C4-2B (cell line): ENCODE data around the gene KISS1.
"Not testable (repeated sequence)": the region's sequence is repeated elsewhere in the genome, so short reads cannot be mapped to it uniquely, and the experiment has no call there.

ENCODE experiments used
- H3K27ac ChIP-seq: fragments of 450-650 bp; 2 replicates; pipeline ENCODE4 v1.5.1; 2017
- CTCF ChIP-seq: fragments of 450-650 bp; conservative IDR thresholded peaks from 2 replicates; pipeline ENCODE4 v1.5.1; 2017; ENCODE audit warnings: mild to moderate bottlenecking
- ZFX ChIP-seq: fragments of 450-650 bp; IDR thresholded peaks from 2 replicates; pipeline ENCODE4 v1.6.1; 2017

Gene KISS1

GRCh38 chr1:204196068-204196795, at the start of gene KISS1:
TSS of gene KISS1 (minus strand) at chr1:204196491. CDS start at chr1:204192876, 3,615 bp downstream.
- no peak within 1 kb of the TSS for H3K27ac ChIP-seq
- TF ChIP-seq CTCF (no peak), ZFX (no peak)

- H3K27ac ChIP-seq, result no peak overlapping the region
- TF ChIP-seq CTCF (no peak), ZFX (no peak)
Measured at GRCh38 chr1:204242920-204243319, 46.6 kb upstream of the KISS1 start.

GRCh38 chr1:204241914-204242313, 45.6 kb upstream of the KISS1 start:
- no peak for TF ChIP-seq ZFX
- no peak for TF ChIP-seq CTCF

GRCh38 chr1:204241050-204241449, 44.8 kb upstream of the KISS1 start:
- no peak overlapping the region for H3K27ac ChIP-seq
- TF ChIP-seq ZFX (no peak), CTCF (no peak)

More at GRCh38 chr1:204241914-204242313, 45.6 kb upstream of the KISS1 start:
- H3K27ac ChIP-seq, result no peak overlapping the region

GRCh38 chr1:204240233-204240632, 43.9 kb upstream of the KISS1 start:
- no peak overlapping the region for H3K27ac ChIP-seq
- TF ChIP-seq CTCF (no peak), ZFX (no peak)

GRCh38 chr1:204239401-204239800, 43.1 kb upstream of the KISS1 start:
- not testable (repeated sequence) for H3K27ac ChIP-seq

- not testable (repeated sequence) for H3K27ac ChIP-seq
Measured at GRCh38 chr1:204238520-204238919, 42.2 kb upstream of the KISS1 start.

- H3K27ac ChIP-seq, result not testable (repeated sequence)
Measured at GRCh38 chr1:204237515-204237914, 41.2 kb upstream of the KISS1 start.

- H3K27ac ChIP-seq, result no peak overlapping the region
- TF ChIP-seq ZFX (no peak), CTCF (no peak)
Measured at GRCh38 chr1:204232526-204232925, 36.2 kb upstream of the KISS1 start.
